HG02938 (cell line): ENCODE data around the gene SLC17A9.

Experiments
- ATAC-seq: cut with Tn5 transposase; IDR thresholded peaks from one replicate; pipeline ENCODE4 v1.9.1; 2021; ENCODE audit warnings: mild to moderate bottlenecking, moderate library complexity; ENCODE audit not compliant: unreplicated experiment

SLC17A9 gene

GRCh38 chr20:62952373-62952967 is at the start of gene SLC17A9:
Gene SLC17A9, plus strand, starts transcription at chr20:62952709. Its CDS starts 122 bp downstream, at chr20:62952831.
- ATAC-seq, result no peak

- no peak for ATAC-seq
Measured at GRCh38 chr20:62902926-62903615, 49.4 kb upstream of the SLC17A9 start.

GRCh38 chr20:62905536-62906117 is 46.9 kb upstream of the SLC17A9 start:
- ATAC-seq, result no peak

GRCh38 chr20:62906209-62906608 is 46.3 kb upstream of the SLC17A9 start:
- no peak for ATAC-seq

GRCh38 chr20:62906647-62907375 is 45.7 kb upstream of the SLC17A9 start:
- no peak for ATAC-seq

GRCh38 chr20:62907384-62908317 is 44.9 kb upstream of the SLC17A9 start:
- ATAC-seq, result no peak

GRCh38 chr20:62908971-62909791 is 43.3 kb upstream of the SLC17A9 start:
- no peak for ATAC-seq

GRCh38 chr20:62910217-62910766 is 42.2 kb upstream of the SLC17A9 start:
- ATAC-seq, result no peak

- no peak for ATAC-seq
Measured at GRCh38 chr20:62910777-62911497, 41.6 kb upstream of the SLC17A9 start.

GRCh38 chr20:62911701-62912280 is 40.7 kb upstream of the SLC17A9 start:
- no peak for ATAC-seq

GRCh38 chr20:62913043-62913630 is 39.4 kb upstream of the SLC17A9 start:
- no peak for ATAC-seq

- no peak for ATAC-seq
Measured at GRCh38 chr20:62914436-62914835, 38.1 kb upstream of the SLC17A9 start.

- ATAC-seq, result no peak
Measured at GRCh38 chr20:62914970-62915457, 37.5 kb upstream of the SLC17A9 start.

GRCh38 chr20:62916703-62917476 is 35.6 kb upstream of the SLC17A9 start:
- no peak for ATAC-seq

- ATAC-seq, result no peak
Measured at GRCh38 chr20:62917720-62918119, 34.8 kb upstream of the SLC17A9 start.

GRCh38 chr20:62918147-62918546 is 34.4 kb upstream of the SLC17A9 start:
- ATAC-seq, result no peak

GRCh38 chr20:62918831-62919230 is 33.7 kb upstream of the SLC17A9 start:
- no peak for ATAC-seq
